NCI-H524 (cell line): ENCODE measurements around the gene NOXA1.
A peak's percentile ranks its signal among the peaks of the same experiment; 100 is the strongest.
"Not testable (repeated sequence)": the region's sequence is repeated elsewhere in the genome, so short reads cannot be mapped to it uniquely, and the experiment has no call there.

Experiments
- DNase-seq, 2 experiments: peaks; one replicate each; lab custom pipeline; 2025; lab: John Stamatoyannopoulos, UW

Gene NOXA1

GRCh38 chr9:137439158-137439714, 16.0 kb downstream of the NOXA1 start:
- DNase-seq = peak in 1 of 2 experiments; percentile 83

GRCh38 chr9:137441289-137441934, 18.2 kb downstream of the NOXA1 start, which contains the start of gene ENTPD8:
Gene ENTPD8 (minus strand): TSS chr9:137441357. CDS start chr9:137438285, 3,072 bp downstream.
- peak; percentile 43 to 65 for DNase-seq

DNA sequence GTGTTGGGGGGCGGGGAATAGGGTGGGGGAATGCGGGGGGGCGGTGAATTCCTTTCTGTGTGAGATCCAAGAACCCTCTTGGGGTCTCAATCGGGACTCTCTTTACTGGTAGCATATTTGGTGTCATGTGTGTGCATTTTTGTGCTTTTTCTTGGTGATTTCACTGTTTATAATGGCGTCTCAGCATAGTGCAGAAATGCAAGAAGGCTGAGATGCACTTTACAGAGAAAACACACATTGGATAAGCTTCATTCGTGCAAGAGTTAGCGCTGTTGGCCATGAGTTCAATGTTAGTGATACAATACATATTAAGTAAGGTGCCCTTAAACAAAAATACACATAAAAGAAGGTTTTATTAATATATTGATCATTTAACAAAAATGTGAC, 18.7 kb downstream of the NOXA1 start:
- DNase-seq = no peak

- DNase-seq = no peak
These were observed 21.1 kb downstream of the NOXA1 start for GRCh38 chr9:137444106-137444790.

DNA sequence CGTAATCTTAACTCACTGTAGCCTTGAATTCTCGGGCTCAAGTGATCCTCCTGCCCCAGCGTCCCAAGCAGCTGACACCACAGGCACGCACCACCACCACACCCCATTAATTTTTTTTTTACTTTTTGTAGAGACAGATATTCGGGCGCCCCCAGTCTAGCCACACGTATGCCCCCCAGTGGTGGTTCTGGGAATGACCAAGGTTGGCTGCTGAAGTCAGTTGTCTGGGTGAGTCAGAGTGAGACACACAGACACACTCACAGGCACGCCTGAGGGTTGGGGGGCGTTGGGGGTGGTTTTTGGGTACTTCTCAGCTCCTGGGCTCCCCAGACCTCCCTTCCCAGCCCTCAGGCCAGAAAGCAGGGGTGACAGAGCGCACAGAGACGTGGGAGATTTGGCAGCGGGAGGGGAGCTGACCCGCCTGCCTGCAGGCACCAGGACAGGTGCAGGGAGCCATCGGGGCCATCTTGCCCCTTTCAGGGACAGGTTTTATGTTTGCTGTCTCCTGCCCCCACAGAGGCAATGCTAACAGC, 22.1 kb downstream of the NOXA1 start:
- DNase-seq = peak; percentile 58 to 76

- DNase-seq = peak in 1 of 2 experiments; percentile 30
These were observed 22.8 kb downstream of the NOXA1 start for GRCh38 chr9:137445930-137446431.

DNA sequence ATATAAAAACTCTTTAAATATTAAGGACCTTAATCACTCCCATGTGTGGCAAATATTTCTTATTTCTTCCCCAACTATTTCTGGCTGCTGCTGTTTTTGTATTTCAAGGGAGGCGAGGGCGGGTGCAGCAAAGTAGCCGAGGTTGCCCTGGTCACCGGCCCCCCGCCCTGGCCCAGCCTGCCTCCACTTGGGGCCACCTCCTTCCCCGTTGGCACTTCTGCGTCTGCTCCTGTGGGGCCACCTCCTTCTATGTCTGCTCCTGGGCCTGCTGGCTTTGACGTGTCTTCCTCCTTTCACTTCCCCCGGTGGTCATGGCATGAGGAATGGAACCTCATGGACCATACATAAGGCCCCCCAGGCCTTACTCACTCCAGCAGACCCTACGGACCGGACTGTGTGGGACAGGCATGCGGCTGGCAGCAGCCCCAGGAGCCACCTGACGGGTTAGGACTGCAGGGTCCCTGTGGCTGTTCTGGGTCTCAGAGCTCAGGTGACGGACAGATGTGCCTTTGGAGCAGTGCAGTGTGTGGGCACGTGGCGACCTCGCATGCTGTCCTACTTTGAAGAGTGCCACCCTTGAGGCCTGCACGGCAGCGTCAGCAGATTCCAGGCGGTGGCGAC, 23.8 kb downstream of the NOXA1 start:
- DNase-seq = peak in 1 of 2 experiments; percentile 29

DNA sequence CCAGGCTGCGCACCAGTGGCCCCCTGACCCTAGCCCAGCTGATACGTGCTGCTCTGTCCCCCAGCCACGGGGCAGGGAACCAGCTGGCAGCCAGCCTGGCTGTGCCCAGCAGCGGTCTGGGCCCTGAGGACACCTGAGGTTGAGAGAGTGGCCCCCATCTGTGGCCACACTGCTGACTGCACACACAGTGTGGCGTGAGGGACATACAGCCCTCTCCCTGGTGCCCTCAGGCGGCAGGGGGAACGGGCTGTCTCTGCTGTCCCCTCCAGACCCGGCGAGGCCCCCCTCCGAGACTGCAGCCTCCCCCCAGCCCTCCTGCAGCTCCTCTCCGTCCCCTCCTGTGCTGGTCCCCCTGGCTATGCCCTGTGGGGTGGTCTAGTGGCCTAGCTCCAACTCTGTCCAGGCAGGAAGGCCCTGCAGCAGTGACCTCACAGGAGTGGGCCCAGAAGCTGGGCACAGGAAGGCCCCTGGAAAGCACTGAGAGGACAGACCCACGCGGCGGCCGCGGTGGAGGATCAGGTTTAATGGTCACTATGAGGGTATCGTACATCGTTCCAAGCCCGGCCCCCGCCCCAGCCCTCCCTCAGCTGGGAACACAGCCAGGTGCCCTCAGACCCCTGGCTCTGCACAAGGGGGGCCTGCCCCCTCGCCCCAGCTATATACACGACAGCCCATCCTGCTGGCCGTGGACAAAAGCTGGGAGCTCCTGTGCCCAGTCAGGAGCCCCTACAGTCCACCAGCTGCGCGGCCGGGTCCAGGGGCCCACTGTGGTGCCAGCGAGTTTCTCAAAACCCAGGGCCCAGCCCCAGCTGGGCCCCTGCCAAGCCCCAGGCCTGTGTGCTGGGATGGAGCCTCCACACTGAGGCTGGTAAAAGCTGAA, 24.8 kb downstream of the NOXA1 start:
- no peak for DNase-seq

- DNase-seq = no peak
These were observed 25.4 kb downstream of the NOXA1 start for GRCh38 chr9:137448602-137448962.

DNA sequence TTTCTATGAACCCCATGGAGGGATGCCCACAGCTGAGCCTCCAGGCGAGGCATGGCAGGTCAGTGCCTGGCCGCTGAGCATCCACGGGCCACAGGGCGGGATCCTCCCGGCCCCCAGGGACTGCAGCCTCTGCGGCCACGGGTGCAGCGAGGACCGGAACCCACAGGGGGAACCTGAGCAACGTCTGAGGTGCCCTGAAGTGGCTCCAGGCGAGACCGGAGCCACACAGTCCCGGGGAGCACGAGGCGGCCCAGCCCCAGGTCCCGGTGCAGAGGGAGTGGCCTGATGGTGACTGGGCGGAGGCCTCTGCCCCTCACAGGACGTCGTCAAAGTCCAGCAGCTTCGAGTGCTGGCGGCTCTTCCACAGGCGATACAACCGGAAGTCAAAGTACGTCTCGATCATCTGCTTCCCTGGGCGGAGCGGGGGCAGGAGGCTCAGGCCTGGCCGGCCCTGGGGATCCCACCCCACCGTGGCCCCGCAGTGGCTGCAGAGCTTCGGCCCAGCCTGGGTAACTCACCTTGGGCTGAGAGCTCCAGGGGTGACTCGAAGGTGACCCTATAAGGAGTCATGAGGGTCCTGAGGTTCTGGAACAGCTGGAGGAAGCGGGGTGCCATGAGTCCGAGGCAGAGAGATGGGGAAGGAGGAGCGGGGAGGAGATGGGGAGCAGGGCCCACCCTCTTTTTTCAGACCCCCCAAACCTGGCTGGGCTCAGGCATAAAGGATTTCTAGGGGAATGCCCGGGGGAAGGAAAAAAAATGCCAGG, 26.1 kb downstream of the NOXA1 start:
- no peak for DNase-seq

GRCh38 chr9:137449931-137450538, 26.8 kb downstream of the NOXA1 start:
- no peak for DNase-seq

- not testable (repeated sequence) for DNase-seq
These were observed 27.5 kb downstream of the NOXA1 start for GRCh38 chr9:137450539-137451222.

- DNase-seq = not testable (repeated sequence)
These were observed 28.2 kb downstream of the NOXA1 start for GRCh38 chr9:137451264-137452005.

DNA sequence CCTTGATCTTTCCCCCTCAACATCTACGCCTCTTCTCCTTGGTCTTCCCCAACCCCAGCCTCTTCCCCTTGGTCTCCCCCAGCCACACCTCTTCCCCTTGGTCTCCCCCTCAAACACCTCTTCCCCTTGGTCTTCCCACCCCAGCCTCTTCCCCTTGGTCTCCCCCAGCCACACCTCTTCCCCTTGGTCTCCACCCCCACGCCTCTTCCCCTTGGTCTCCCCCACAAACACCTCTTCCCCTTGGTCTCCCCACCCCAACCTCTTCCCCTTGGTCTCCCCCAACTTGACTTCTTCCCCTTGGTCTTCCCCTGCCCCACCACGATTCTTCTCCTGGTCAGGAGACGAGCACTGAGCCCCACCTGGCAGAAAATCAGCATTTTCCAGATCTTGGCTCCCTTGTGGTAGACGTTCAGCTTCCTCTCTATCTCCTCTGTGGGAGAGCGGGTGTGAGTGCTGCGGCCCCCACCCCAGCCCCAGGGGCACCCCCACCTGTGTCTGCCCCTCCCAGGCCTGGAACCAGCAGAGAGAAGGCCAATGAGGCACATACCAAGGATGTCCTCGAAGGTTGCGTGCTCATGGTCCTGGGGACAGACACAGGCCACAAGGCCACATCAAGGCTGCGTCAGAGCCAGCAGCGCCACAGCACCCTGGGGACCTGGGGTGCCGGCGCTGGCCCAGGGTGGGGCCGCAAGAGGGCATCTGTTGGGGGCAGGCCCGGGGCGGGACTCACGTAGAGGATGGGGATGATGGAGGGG, 29.0 kb downstream of the NOXA1 start:
- no peak for DNase-seq

DNA sequence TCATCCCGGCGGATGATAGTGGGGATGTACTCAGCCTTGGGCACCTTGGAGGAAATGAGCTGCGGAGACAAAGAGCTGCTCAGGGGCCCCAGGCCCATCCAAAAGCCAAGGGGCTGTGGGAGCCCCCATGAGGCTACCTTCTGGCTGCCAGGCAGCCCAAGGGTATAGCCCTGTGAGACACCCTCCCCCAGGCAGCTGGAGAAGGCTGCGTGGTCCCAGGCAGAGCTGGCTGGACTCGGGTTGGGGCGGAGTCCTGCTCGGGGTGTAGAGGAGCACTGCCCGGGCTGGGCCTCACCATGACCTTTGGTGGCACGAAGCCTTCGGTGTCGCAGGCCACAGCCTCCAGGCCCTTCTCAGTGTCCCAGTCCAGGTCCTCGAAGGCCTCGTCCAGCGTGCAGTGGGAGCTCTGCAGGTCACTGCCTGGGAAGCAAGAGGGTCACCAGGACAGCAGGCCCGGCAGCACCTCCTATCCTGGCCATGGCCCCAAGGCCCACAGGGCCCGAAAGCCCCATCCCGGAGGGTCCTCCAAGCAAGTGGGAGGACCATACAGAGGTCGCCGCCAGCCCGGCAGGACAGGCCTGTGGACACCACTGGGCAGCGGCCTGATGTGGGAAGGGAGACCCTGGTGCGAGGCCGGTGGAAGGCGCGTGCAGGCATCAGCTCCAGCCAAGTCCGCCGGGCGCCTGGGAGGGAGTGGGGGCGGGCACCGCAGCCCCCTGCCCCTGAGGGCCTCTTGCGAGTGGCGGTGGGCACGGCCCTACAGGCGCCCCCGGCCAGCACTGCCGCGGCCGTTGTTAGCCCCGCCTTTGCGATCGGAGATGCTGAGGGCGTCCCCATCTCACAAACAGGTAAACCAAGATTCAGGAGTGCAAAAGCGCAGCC, 29.8 kb downstream of the NOXA1 start:
- DNase-seq = no peak

DNA sequence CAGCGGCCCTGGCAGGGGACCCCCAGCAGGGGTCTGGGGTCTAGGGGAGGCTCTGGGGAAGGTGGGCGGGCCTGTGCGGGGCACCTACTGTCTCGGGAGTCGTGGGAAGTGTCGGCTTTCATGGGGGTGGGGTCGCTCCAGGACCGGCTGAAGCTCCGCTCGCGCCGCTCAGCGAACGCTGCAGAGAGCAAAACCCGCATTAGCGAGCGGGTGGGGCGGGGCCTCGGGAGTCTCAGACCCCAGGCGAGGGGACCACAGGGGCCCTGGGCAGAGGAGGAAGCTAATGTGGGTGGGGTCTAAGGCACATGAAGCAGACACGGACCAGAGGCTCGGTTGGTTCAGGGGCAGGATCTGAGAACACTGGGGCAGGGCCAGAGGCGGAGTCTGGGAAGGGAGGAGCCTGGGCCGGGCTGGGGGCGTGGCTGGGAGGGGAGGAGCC, 30.5 kb downstream of the NOXA1 start:
- no peak for DNase-seq

DNA sequence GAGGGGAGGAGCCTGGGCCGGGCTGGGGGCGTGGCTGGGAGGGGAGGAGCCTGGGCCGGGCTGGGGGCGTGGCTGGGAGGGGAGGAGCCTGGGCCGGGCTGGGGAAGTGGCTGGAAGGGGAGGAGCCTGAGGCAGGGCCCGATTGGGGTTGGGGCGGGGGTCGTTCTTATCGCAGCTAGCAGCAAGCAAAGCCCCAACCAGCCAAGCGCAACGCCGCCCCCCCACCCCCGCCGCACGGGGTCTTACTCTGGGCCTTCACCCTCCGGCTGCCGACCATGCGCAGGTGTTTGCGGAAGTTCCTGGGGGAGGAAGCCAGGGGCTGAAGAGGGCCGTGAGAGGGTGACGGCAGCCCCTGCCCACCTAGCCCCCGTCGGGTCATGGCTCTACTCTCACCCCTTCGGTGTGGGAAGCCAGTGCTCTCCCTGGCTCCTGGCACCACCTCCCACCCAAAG, 31.0 kb downstream of the NOXA1 start:
- DNase-seq = no peak
